WTC11 (cell line): ENCODE results near the gene ABTB2.

Experiments used
- CREM ChIP-seq: sonication (generic); formaldehyde crosslinking; IDR thresholded peaks from 2 replicates; pipeline ENCODE4 v1.8.1; 2022; ENCODE audit warnings: mild to moderate bottlenecking, missing genetic modification reagents, moderate library complexity
- SMAD4 ChIP-seq: sonication (generic); formaldehyde crosslinking; IDR thresholded peaks from 2 replicates; pipeline ENCODE4 v1.8.0; 2022; ENCODE audit warnings: mild to moderate bottlenecking, missing genetic modification reagents

DNA sequence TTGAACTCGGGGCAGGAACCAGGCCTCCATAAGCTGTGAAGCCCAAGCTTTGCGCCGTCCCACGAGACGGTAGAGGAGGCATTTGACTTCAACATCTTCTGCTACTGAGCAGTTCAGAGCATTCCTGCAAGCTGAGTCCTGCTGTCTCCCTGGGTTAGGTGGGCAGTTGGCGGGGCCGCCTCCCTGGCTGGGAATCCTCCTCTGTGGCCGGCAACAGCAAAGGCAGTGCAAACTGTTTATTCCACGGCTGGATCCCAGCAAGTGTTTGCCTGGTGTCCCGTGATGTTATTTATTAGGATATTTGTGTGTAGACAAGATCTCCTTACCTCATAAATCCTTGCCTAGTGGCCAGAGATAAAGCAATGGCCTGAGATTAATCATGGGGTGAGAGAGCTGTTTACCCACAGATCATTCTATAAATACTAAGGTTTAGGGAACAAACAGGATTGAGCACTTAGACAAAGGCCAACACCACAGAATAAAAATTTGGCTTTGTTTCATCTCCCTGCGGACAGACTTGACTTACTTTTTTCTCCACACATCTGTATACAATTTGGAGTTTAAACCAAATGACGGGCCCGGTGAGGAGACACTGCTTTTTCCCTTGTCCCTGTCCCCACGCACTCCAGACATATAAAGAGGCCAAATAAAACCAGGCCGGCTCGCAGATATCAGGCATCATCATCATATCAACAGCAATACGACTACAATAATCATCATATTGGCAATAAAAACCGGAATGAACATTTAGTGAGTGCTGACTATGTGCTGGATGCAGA is 189.0 kb downstream of the ABTB2 start:
- no peak for TF ChIP-seq SMAD4 (CRISPR knock-in tag)
- TF ChIP-seq CREM (CRISPR knock-in tag), result no peak
